T1000 (cell line): ENCODE measurements around the gene CD151.

Source experiments
- DNase-seq: peaks from one replicate; lab custom pipeline; 2025; ENCODE audit warnings: mixed read lengths; lab: John Stamatoyannopoulos, UW

The CD151 gene

DNA sequence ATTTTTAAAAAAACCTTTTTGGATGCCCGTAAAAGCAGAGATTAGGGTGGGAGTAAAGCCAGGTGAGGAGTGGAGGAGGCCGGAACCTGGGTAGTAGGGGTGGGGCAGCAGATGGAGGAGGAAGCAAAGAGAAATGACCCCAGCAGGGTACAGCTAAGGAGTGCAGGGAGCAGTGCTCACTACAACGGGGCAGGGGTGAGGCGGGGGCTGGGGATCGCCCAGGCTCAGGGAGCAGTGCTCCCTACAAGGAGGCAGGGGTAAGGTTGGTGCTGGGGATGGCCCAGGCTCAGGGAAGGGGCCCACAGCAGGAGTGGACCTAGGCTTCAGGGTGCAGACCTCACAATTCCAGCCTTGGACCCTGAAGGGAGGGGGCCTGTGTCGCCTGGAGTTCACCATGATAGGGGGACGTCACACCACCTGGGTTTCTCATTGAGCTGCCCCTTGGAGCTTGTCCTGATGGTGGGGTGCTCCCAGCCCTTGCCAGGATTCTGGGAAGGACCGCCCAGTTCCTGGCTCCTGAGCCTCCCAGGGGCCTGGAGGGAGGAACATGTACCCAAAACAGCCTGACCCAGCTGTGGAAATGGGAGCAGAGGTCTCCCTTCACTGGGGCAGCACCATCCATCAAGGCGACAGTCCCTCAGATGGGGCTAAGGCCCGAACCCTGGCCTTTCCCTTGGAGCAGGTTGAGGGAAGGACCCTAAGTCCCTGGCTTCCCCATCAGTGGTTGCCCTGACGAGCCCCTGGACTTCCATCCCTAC is 16.9 kb upstream of the CD151 start:
- no peak for DNase-seq

GRCh38 chr11:816433-816779 is 16.3 kb upstream of the CD151 start:
- DNase-seq = no peak

- no peak for DNase-seq
Observed at GRCh38 chr11:818396-819128, 14.2 kb upstream of the CD151 start, which contains the start of gene PNPLA2. TSS of gene PNPLA2 (plus strand) at chr11:818914. CDS start at chr11:819719, 805 bp downstream.

- DNase-seq = peak; percentile 80
Observed at GRCh38 chr11:819129-819931, 13.4 kb upstream of the CD151 start.

- peak; percentile 44 for DNase-seq
Observed at GRCh38 chr11:819943-820649, 12.7 kb upstream of the CD151 start.

- DNase-seq = no peak
Observed at GRCh38 chr11:820655-821511, 11.9 kb upstream of the CD151 start.

DNA sequence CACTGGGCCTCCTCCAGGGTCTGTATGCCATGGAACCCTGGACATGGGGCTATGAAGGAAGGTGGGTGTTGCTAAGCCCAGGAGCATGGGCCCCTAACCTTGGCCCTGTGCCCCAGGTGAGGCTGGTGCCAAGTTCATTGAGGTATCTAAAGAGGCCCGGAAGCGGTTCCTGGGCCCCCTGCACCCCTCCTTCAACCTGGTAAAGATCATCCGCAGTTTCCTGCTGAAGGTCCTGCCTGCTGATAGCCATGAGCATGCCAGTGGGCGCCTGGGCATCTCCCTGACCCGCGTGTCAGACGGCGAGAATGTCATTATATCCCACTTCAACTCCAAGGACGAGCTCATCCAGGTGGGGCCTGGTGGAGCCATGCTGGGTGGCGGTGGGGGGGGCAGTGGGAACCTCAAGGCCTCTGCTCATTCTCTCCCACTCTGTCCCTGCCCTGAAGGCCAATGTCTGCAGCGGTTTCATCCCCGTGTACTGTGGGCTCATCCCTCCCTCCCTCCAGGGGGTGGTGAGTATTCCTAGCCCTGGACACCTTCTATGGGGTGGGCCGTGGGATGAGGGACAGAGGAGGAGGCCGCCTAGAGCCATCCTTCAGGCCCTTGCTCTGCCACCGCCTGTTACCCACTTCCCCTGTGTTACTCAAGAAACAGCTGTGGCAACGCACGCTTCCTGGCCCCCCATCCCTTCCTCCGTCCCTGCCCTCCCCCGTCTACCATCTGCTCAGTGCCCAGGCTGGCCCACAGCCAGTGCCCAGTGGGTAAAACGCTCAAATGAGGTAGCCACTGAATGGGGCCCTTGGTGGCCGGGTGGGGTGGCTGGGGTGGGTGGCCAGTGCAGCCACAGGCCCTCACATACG is 11.0 kb upstream of the CD151 start:
- DNase-seq = no peak

GRCh38 chr11:823441-824291 is 9.1 kb upstream of the CD151 start:
- no peak for DNase-seq

DNA sequence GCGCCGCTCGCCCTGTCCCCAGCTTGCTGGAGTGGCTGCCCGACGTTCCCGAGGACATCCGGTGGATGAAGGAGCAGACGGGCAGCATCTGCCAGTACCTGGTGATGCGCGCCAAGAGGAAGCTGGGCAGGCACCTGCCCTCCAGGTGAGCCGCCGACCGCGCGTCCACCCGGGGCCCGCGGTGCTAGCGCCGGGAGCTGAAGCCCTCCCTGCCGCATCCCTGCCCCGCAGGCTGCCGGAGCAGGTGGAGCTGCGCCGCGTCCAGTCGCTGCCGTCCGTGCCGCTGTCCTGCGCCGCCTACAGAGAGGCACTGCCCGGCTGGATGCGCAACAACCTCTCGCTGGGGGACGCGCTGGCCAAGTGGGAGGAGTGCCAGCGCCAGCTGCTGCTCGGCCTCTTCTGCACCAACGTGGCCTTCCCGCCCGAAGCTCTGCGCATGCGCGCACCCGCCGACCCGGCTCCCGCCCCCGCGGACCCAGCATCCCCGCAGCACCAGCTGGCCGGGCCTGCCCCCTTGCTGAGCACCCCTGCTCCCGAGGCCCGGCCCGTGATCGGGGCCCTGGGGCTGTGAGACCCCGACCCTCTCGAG is 8.4 kb upstream of the CD151 start:
- no peak for DNase-seq

DNA sequence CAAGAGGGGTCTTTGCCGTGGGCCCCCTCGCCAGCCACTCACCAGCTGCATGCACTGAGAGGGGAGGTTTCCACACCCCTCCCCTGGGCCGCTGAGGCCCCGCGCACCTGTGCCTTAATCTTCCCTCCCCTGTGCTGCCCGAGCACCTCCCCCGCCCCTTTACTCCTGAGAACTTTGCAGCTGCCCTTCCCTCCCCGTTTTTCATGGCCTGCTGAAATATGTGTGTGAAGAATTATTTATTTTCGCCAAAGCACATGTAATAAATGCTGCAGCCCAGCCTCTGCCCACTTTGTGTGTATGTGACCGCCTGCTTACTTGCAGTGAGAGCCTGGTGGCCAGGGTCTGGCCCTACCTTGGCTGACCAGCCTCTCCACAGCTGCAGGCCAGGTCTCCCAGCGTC is 7.8 kb upstream of the CD151 start:
- no peak for DNase-seq

GRCh38 chr11:825366-826226 is 7.2 kb upstream of the CD151 start:
- no peak for DNase-seq

DNA sequence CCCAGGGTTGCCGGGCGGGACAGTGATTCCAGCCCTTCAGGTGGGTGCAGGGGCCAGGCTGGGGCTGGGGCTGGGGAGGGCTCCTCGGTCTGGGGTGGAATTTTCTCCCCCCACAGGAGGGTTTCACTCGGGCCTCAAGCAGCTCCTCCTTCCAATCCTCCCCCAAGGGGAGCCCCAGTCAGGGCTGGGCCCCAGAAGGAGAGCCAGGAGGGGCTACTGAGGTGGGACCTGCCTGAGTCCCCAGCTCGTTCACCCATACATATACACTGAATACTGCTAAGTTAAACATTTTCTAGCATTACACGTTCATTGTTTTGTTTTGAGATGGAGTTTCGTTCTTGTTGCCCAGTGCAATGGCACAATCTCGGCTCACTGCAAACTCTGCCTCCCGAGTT is 6.5 kb upstream of the CD151 start:
- no peak for DNase-seq

- no peak for DNase-seq
Observed at GRCh38 chr11:826836-827145, 6.0 kb upstream of the CD151 start.

GRCh38 chr11:827146-827896 is 5.4 kb upstream of the CD151 start:
- DNase-seq = no peak

DNA sequence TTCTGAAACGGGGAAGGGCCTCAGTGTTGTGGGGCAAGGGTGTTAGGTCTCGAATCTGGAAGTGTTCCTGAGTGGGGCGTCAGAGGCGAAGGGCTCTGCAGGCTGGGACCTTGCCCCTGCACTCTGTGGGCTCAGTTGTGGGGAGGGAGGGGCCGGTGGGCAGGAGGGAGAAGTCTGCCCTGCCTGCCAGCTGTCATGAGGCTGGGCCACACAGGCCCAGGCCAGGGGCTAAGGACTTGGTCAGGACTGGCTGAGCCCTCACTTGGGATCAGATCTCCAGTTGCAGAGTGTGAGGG is 4.9 kb upstream of the CD151 start, which contains the start of gene CRACR2B:
CRACR2B (plus strand) TSS at position 23 of the 296 bp plus-strand sequence. CDS start 689 bp downstream, outside the sequence.
- DNase-seq = no peak

DNA sequence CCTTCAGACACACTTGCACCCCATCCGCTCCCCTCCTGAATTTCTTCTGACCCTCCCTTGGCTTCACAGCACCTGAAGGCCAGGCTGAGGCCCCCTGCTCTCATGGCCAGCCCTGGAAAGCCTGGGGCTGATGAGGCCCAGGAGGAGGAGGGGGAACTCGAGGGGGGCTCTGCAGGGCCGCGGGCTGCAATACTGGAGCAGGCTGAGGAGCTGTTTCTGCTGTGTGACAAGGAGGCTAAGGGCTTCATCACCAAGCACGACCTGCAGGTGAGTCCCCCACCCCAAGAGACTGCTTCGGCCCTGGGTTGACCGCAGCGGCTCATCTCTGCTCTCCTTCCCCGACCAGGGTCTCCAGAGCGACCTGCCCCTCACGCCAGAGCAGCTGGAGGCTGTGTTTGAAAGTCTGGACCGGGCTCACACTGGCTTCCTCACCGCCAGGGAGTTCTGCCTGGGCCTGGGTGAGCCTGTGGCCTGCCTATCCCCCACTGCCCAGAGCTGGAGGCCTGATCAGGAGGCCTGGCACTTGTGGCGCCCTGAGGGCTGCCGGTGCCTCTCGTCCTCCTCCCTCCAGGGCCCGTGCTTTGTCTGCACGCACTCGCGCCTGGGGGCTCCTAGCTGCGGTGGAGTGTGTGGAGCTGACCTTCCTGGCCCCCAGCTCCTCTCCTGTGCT is 4.1 kb upstream of the CD151 start:
- DNase-seq = no peak
